ENCODE results near the gene EGLN1.

The EGLN1 gene

DNA sequence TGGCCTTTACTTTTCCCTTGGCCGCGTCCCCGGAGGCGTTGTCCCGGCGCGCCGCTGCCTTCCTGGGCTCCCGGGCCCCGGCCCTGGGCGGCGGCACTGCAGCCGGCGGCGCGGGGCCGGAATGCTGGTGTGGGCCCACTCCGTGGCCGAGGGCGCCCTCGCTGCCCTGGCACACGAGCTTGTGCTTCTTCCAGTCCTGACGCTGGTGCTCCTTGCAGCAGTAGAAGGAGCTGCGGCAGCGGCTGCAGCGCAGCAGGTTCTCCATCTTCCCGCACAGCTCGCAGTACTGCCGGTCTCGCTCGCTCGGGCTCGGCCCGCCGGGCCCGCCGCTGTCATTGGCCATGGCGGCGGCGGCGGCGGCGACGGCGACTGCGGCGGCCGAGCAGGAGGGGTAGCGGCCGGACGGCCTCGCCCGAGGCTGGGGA is 529 bp downstream of the EGLN1 start:
- DNase-seq (ENCODE audit: low read depth, low spot score): no peak

DNA sequence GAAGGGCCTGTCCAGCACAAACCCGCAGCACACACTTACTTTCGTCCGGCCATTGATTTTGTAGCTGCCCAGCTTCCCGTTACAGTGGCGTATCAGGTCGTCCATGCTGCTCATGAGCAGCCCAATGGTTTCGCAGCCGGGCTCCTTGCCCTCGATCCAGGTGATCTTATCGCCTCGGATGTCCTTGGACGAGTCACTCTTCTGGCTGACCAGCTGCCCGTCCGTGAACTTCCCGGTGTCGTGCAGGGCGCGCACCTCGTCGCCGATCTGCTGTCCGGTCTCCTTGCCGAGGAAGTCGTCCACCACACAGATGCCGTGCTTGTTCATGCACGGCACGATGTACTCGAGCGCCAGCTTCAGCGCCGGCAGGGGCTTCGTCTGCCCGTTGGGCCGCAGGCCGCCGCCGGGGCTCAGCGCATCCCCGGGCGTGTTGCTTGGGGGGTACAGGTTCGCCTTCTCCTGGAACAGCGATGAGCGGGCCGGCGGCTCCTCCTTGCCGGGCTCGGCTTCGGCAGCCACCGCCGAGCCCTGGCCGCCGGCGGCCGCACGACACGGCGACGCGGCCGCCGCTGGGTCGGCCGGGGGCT is 1.0 kb downstream of the EGLN1 start:
- DNase-seq (ENCODE audit: low read depth, low spot score): no peak

DNA sequence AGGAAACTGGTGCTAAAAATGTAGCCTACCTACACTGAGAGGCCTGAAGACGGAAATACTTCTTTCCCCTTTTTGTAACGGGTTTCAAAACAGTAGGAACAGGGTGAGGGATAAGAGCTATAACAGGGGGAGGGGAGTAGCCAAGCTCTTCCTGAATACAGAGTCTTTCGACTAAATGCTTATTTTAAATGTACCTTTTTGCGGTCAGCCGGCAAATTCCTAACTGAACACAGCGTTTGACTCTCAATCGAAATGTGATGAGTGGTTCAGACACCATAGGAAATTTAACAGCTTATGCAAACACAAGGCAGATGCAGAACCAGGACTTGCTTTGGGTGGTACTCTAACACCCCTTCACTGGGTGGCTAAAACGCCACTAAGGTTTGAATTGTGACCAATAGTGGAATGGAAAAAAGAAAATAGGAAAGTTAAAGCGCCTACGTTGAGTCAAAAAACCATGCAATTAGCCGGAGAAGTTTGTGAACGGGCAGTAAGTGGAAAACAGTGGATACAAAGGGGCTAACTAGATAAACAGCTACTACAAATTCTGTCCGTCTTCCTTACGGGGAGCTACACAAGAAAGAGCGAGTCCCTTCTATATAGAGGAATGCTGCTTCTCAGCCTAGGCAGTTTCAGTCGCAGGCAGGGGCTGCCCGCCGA is 1.7 kb downstream of the EGLN1 start:
- no peak for DNase-seq (ENCODE audit: low read depth, low spot score)

DNA sequence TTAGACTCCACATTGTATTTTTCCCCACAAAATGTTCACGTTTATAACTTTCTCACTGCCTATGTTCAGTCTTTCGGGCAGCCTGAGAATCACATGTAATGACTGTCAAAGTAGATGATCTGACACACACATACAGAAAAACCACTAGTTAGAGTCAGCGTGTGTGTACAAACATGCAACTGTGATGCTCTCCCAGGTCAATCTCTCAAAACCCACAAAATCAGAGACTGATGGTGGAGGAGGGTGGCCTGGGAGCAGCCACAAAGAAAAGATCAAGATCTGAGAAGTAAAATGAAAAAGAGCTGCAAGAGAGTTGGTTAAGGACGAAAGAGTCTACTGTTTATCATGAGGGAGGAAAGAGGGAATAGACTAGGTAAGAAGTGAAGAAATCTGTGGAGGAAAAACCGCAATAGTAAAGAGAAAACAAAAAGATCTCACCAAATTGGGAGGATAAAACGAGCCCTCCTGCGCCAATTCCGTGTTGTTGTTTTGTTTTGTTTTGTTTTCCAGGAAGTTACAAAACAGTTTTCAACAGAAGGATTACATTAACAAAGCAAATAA is 2.3 kb downstream of the EGLN1 start:
- DNase-seq (ENCODE audit: low read depth, low spot score): no peak

DNA sequence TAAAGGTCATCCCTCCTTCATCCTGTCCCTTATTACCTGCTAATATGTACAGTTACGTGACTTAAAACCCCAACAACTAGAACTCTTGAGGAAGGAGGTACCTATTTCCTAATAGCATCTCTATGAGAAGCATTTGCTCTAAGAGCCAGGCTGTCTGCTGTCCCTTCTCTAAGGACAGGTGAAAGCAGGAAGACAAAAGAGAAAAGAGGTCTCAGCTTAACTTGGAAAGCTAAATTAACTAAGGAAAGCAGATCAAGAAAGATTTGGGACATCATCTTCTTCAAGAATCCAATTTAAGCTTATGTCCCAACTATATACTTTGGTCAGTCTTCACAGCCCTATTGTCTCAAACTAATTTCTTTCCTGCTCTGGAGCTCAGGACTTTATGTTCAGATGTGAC is 2.9 kb downstream of the EGLN1 start:
- DNase-seq (ENCODE audit: low read depth, low spot score): no peak

DNA sequence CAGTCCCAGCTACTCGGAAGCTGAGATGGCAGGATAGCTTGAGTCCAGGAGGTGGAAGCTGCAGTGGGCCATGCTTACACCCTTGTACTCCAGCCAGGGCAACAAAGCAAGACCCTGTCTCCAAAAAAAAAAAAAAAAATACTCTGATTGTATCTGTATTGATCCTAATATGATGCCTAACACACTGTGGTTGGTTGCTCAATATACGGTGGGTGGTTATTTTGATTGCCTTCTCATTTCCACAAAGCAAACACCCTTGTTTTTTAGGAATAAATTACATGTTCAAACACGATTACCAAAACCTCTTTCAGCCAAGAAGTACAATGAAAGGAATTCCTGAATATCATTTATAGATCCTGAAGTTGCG is 3.4 kb downstream of the EGLN1 start:
- no peak for DNase-seq (ENCODE audit: low read depth, low spot score)

DNA sequence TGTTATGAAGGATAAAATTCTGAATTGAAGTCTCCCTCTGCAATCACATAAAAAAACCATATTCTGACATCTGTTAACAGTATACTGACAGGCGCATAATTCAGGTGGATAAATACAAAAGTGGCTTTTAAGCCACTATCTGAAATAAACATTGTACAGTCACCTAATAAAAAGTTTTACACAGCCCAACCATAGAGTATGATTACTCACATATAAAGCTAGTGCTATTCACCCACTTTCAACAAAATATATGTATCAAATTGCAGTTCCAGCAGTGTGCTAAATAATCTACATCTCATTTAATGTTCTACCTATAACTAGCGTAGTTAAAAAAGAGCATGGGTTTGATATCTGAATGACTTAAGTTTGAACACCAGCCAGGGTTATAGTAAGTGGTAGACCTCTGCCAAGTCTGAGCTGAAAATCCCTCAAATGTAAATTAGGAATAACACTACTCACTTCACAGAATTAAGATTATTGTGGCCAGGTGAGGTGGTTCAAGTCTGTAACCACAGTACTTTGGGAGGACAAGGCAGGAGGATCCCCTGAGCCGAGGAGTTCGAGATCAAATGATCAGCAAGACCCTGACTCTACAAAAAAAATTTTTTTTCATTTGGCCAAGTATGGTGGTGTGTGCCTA is 3.9 kb downstream of the EGLN1 start:
- no peak for DNase-seq (ENCODE audit: low read depth, low spot score)

DNA sequence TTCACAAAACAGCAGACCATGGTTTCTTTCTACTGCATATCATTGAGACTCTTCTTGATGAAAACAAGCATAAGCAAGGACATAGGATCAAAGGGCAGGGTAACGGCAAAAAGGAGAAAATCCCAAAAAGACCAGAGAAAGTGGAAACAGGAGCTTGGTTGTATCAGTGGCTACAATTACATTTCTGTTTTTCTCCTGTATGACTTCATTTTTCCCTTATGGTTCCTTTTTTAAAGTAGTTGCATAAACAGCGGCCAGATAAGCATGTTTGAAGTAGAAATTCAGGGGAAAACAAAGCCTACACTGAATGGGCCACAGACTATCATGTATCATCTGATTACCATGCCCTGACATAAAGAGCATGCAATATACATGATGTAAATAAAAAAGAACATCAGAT is 4.6 kb downstream of the EGLN1 start:
- DNase-seq (ENCODE audit: low read depth, low spot score): no peak

DNA sequence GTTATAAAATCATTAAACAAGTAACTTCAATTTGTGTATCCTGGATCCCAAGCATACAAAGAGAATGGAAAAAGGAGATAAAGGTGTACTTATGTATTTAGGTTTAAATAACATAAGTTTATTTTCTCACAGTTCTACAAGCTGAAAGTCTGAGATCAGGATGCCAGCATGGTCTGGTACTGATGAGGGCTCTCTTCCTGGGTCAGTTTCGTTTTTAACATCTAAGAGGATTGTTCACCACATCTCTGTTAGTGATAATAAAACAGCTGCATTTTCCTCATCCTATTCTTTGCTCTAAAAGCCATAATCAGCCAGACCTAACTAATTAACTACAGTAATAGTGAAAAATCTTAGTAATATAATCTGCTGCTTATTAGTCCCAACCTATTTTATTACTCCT is 5.2 kb downstream of the EGLN1 start:
- DNase-seq (ENCODE audit: low read depth, low spot score): no peak

DNA sequence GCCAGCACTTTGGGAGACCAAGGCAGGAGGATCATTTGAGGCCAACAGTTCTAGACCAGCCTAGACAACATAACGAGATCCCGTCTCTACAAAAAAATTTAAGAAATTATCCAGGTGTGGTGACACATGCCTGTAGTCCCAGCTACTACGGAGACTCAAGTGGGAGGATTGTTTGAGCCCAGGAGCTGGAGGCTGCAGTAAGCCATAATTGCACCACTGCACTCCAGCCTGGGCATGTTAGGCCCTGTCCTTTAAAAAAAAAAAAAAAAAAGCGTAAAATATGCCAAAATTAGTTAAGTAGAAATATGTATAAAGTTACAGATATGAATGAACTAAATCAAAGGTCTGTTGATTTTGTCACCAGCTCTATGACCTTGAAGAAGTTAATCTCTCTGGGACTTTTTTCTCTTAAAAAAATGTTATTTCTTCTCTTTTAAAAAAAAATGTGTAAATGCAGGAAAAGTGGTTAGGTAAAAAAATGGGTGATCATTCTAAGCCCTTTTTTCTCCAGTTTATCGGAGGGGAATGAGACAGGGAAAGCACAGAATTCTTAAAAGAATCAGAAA is 7.0 kb downstream of the EGLN1 start:
- DNase-seq (ENCODE audit: low read depth, low spot score): no peak

DNA sequence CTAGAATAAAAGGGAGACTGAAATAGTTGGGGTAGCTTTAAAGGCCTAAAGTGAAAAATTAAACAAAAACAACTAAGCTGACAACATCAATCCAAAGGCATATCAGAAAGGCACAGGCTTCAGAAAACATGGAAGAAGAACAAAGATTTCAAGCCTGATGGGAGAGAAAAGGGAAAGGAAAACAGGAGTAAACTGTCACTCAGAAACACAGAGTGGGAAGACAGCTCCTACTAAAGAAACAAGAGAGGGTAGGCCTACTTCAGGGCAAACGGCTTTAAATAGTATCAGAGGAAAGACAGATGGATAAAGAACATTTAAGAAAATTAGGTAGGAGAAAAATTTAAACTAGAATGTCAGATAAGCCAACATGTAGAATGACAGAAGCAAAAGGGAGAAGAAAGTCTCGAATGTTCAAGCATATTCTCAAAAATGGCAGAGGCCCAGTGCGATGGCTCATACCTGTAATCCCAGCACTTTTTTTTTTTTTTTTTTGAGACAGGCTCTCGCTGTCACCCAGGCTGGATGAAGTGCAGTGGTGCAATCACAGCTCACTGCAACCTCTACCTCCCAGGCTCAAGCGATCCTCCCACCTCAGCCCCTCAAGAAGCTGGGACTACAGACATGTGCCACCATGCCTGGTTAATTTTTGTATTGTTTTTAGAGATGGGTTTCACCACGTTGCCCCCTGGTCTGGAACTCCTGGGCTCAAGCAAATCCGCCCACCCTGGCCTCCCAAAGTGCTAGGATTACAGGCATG is 7.6 kb downstream of the EGLN1 start:
- no peak for DNase-seq (ENCODE audit: low read depth, low spot score)

DNA sequence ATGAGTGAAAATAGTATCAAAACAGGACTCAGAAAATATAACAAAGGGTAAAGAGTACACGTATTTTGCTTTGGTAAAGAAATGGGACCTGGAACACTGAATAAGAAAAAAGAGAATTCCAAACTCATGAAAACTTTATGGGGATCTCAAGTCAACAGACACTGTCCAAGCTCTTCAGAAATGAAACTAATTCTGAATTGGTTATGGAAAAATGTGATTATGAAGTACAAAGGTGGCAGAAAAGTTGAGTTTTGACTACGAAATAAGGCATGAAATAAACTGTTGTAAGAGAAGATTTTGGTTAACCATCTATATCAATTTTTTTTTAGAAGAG is 8.4 kb downstream of the EGLN1 start:
- DNase-seq (ENCODE audit: low read depth, low spot score): no peak

DNA sequence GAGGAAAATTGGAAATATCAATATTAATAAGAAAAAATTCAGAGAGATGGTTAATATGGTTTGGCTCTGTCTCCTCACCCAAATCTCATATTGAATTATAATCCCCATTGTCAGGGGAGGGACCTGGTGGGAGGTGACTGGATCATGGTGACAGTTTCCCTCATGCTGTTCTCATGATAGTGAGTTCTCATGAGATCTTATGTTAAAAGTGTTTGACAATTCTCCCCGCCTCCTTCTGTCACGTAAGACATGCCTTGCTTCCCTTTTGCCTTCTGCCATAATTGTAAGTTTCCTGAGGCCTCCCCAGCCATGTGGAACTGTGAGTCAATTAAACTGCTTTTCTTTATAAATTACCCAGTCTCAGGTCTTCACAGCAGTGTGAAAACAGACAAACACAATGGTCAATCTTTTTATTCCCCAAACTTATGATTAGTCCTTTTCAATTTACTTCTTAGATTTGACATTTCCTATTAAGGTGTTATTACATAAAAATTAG is 11.0 kb downstream of the EGLN1 start:
- DNase-seq (ENCODE audit: low read depth, low spot score): no peak

DNA sequence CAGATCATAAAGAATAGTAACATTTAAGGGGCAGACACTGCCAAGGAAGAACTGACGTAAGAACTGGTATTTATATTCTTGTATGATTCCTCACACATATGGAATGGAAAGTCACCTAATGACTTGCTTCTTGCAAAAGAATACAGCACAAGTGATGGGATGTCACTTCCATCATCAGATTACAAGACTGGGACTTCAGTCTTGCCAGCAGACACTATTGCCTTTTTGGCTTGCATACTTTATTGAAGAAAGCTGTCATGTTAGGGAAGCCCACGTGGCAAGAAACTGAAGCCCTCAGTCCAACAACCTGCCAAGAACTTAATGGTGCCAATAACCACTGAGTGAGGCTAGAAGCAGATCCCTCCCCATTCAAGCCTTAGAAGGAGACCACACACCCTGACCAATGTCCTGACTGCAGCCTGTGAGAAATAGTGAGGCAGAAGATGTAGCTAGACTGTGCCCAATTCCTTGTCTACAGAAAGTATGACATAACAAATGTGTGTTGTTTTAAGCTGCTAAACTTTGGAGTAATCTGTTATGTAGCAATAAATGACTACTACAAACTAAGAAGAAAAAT is 12.0 kb downstream of the EGLN1 start:
- no peak for DNase-seq (ENCODE audit: low read depth, low spot score)

DNA sequence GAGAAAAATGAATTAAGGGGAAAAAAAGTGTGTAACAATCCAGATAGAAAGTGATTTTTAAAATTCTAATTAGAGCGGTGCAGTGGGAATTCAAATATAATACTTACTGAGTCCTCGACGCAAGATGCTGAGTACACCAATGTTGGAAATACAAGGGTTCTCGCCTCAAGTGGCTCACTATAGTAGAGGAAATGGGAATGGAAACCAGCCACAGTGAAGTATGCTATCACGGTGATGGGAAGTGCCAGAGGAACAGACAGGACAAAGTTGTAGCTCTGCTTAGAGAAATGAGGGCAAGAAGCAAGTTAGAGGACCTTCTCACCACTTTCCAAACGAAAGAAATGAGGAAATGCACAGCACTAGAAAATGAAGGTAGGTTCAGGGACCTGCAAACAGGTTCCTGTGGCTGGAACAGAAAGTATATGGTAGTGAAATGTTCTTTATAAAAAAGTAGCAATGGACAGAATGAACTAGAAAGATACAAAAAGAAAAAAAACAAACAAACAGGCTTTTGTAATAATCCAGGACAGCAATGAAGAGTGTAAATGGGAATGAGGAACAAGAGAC is 13.5 kb downstream of the EGLN1 start:
- no peak for DNase-seq (ENCODE audit: low read depth, low spot score)

DNA sequence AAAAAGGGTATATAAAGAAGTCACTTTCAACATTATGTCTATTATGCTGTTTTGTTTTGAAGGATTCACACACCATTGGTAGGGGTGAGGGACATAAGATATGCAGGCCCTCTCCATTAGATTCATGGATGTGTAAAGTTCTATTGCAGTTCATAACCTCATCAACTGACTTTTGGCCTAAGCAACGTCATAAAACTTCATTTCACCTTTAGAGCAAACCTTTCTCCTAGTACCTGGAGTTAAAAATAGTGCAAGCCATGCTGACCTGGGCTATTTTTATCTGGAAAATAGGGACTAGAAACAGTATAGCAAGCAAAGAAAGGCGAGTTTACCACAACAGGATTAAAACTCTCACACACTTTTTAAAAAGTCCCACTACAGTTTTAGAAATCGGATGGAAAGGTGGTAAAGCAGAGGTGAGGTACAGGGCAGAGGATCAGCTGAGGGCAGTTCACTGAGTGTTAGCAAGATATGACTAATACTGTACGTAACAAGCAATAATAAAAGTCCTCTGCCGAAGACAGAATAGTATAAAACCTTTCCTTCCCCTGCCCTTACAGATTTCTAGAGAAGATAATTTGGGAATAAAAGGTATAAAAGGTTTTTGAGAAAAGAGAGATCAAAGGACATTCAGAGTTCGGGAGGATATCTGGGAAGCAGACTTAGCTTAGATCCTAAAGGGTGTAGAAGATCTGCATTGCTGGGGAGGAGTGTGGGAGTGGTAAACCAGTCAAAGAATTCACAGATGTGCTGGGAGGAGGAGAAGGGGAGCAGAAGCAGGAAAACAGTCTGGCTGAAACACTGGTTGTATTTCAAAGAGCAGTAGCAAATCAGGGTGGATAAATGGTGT is 14.3 kb downstream of the EGLN1 start:
- no peak for DNase-seq (ENCODE audit: low read depth, low spot score)

DNA sequence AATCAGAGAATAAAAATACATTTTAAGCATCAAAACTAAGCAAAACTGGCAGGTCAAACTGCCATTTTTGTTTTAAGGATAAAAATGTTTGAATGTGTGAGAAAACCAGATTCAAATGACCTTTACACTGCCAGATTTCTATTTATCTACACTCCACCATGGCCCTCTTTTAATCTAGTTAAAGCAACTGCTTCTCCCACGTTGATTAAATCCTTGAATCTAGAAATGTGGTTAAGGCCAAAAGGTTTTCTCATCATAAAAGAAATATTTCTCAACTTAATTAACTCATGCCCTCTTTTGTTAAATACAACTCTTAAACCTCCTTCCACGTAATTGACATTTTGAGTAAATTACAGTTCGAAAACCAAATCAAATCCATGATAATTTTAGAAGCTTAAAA is 15.0 kb downstream of the EGLN1 start:
- DNase-seq (ENCODE audit: low read depth, low spot score): no peak

DNA sequence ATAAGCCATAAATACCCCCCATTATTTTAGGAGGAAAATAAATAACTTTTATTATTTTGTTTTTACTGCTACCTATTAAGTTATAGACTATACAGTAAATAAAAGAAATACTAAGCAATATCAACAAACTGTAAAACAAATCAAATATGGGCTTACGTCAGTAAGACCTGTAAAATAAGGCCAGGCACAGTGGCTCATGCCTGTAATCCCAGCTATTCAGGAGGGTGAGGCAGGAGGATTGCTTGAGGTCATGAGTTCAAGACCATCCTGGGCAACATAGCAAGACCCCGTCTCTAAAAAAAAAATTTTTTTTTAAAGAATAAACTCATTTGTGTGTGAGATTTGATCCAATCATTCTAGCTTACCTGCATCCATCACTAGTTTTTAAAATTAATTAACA is 17.8 kb downstream of the EGLN1 start:
- DNase-seq (ENCODE audit: low read depth, low spot score): no peak

DNA sequence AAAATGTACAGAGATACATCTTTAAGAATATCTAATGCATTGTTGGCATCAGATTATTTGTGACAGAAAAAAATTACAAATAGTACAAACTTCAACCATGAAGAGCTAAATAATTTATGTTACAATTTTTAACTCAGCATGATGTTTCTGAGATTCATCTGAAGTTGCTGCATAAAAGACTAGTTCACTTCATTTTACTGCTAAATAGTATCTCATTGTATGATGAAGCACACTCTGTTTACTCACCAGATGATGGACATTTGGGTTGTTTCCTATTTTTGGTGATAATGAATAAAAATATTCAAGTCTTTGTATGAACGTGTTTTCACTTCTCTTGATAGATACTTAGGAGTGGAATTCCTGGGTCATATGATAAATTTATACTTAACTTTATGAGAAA is 20.6 kb downstream of the EGLN1 start:
- DNase-seq (ENCODE audit: low read depth, low spot score): no peak

DNA sequence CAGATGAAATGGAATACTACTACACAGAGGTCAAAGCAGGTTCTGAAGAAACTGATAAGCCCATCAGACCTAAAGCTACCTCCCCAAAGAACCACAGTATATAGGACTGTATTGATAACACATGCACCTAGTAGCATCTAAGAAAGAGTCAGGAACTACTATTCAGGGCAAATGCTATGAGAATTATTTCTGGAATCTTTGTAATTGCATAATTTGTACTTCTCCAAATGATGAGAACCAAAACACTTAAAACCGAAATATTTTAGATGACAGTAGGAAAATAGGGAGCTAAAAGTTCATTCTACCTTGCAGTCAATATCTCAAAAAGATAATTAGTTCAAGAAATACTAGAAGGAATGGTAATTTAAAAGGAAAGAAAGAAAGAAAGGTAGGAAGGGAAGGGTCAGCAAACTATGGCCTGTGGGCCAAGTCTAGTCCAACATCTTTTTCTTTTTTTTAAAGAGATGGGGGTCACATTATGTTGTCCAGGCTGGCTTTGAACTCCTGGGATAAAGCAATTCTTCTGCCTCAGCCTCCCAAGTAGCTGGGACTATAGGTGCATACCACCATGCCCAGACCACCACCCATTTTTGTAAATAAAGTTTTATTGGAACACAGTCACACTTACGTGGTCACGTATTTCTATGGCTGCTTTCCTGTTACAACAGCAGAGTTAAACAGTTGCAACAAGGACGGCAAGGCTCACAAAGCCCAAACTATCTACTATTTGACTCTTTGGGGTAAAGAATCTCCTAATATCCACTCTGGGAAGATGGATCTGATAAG is 24.0 kb downstream of the EGLN1 start:
- DNase-seq (ENCODE audit: low read depth, low spot score): no peak

Data from brain pericyte (primary cell).